ENCODE data around the gene TBC1D2. TPM values are rescaled to one million over a fixed set of nuclear protein-coding genes. Genes with fewer than 3 reads are reported as not detected.
A peak's percentile ranks its signal among the peaks of the same experiment; 100 is the strongest.

TBC1D2 gene
- total and polyA plus RNA-seq, 2 of the 13 experiments (the other 11 are each of a cell fraction or from before 2014, with no cell fraction given) = 2.0 to 2.8 TPM

DNA sequence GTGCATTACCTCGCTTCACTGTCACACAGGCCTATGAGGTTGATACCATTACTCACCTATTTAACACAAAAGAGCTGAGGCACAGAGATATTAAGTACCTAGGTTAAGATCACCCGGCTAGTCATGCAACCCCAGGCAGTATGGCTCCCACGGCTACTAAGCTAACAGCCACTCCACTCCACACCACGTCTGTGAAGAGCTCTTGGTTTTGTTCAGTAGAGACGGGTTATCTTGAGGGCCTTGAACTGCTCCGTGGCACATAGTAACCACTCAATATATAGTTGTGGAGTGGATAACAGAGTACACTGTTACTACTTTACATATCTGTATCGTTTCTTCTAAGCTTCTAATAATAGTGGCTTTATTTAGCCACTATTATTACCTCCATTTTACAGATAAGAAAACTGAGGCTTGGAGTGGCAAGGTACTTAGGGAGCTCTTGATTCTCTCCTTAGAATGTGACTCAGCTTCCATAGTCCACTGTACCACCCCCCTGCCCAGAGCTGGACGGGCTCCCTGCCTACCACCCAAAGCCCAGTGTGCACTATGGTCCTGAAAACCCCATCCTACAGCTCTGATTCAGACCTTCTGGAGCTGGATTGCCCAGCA is 62.0 kb downstream of the TBC1D2 start (continued):
- no peak for TF ChIP-seq ZBTB44 (CRISPR knock-in tag; IDR thresholded peaks at IDR 0.05)
- no peak for TF ChIP-seq ARNTL (CRISPR knock-in tag; IDR thresholded peaks at IDR 0.05)
- TF ChIP-seq ZBTB3 (CRISPR knock-in tag; IDR thresholded peaks at IDR 0.05; ENCODE audit: borderline replicate concordance, low read depth) = no peak
- TF ChIP-seq KLF15 (CRISPR knock-in tag; IDR thresholded peaks at IDR 0.05; ENCODE audit: borderline replicate concordance) = no peak
- TF ChIP-seq ZMYM2 (CRISPR knock-in tag; IDR thresholded peaks at IDR 0.05) = 0 out of 2 replicates have a peak, but pooled peaks have one; percentile 33
- TF ChIP-seq ETV5 (CRISPR knock-in tag; IDR thresholded peaks at IDR 0.05; ENCODE audit: borderline replicate concordance) = no peak
- no peak for TF ChIP-seq TOPORS (CRISPR knock-in tag; IDR thresholded peaks at IDR 0.05)
- peak; percentile 10 for TF ChIP-seq SRSF1 (optimal IDR thresholded peaks at IDR 0.05; ENCODE audit: low read depth, low read length)
- no peak for TF ChIP-seq CC2D1A (CRISPR knock-in tag; IDR thresholded peaks at IDR 0.05)
- no peak for TF ChIP-seq PLSCR1 (CRISPR knock-in tag; IDR thresholded peaks at IDR 0.05; ENCODE audit: borderline replicate concordance)
- TF ChIP-seq ZFP91 (CRISPR knock-in tag; IDR thresholded peaks at IDR 0.05; ENCODE audit: borderline replicate concordance) = no peak
- no peak for TF ChIP-seq NR2F6 (IDR thresholded peaks at IDR 0.05)
- TF ChIP-seq NR2F6 (CRISPR knock-in tag; IDR thresholded peaks at IDR 0.05) = no peak
- TF ChIP-seq SRSF4 (IDR thresholded peaks at IDR 0.05; ENCODE audit: low read depth, low read length, poor library complexity, severe bottlenecking) = no peak
- peak; percentile 82 for TF ChIP-seq ZNF629 (CRISPR knock-in tag; conservative IDR thresholded peaks at IDR 0.05)
- no peak for TF ChIP-seq ZNF343 (CRISPR knock-in tag; IDR thresholded peaks at IDR 0.05)
- no peak for TF ChIP-seq HOXA5 (CRISPR knock-in tag; IDR thresholded peaks at IDR 0.05)
- TF ChIP-seq ZNF205 (CRISPR knock-in tag; IDR thresholded peaks at IDR 0.05) = no peak
- TF ChIP-seq KAT8 (CRISPR knock-in tag; IDR thresholded peaks at IDR 0.05) = no peak
- TF ChIP-seq, protein P1, sequence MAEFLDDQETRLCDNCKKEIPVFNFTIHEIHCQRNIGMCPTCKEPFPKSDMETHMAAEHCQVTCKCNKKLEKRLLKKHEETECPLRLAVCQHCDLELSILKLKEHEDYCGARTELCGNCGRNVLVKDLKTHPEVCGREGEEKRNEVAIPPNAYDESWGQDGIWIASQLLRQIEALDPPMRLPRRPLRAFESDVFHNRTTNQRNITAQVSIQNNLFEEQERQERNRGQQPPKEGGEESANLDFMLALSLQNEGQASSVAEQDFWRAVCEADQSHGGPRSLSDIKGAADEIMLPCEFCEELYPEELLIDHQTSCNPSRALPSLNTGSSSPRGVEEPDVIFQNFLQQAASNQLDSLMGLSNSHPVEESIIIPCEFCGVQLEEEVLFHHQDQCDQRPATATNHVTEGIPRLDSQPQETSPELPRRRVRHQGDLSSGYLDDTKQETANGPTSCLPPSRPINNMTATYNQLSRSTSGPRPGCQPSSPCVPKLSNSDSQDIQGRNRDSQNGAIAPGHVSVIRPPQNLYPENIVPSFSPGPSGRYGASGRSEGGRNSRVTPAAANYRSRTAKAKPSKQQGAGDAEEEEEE (CRISPR knock-in tag; IDR thresholded peaks at IDR 0.05; ENCODE audit: borderline replicate concordance) = no peak
- TF ChIP-seq, protein P2, sequence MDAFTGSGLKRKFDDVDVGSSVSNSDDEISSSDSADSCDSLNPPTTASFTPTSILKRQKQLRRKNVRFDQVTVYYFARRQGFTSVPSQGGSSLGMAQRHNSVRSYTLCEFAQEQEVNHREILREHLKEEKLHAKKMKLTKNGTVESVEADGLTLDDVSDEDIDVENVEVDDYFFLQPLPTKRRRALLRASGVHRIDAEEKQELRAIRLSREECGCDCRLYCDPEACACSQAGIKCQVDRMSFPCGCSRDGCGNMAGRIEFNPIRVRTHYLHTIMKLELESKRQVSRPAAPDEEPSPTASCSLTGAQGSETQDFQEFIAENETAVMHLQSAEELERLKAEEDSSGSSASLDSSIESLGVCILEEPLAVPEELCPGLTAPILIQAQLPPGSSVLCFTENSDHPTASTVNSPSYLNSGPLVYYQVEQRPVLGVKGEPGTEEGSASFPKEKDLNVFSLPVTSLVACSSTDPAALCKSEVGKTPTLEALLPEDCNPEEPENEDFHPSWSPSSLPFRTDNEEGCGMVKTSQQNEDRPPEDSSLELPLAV (CRISPR knock-in tag; conservative IDR thresholded peaks at IDR 0.05; ENCODE audit: low read depth) = no peak
- no peak for TF ChIP-seq RELA (CRISPR knock-in tag; IDR thresholded peaks at IDR 0.05)
- 0 out of 2 replicates have a peak, but pooled peaks have one; percentile 9 for TF ChIP-seq KMT2B (CRISPR knock-in tag; IDR thresholded peaks at IDR 0.05)
- TF ChIP-seq AGO1 (IDR thresholded peaks at IDR 0.05; ENCODE audit: low read depth, low read length, poor library complexity, severe bottlenecking) = no peak

All from HepG2 (cell line).